ENCODE results near the gene TRAPPC12. TPM values are rescaled to one million over a fixed set of nuclear protein-coding genes. Genes with fewer than 3 reads are reported as not detected.

The TRAPPC12 gene
- total RNA-seq, 4 donors from 2014 or later: 28.4 to 64.7 (median 55.9) TPM

- H3K27ac ChIP-seq: no peak overlapping the region
- peaks cover 3 to 92% (median 17%) of the 10 kb centered on the region in 3 donors for H3K36me3 ChIP-seq
- intact Hi-C loops (cut with DNase I): no loop called here
- no peak for DNase-seq
- H3K27me3 ChIP-seq: no peaks in the 10 kb centered on the region
- H3K4me1 ChIP-seq: no peaks in the 10 kb centered on the region
- H3K9me3 ChIP-seq: no peaks in the 10 kb centered on the region
- TF ChIP-seq POLR2A (IDR thresholded peaks at IDR 0.05) (no peak), CTCF (IDR thresholded peaks at IDR 0.05) (no peak)
- WGBS, 2 donors: 92 to 95% methylated on average over 14 of the region's 14 CpGs
- no peak overlapping the region for H3K4me3 ChIP-seq
Observed at GRCh38 chr2:3503046-3503445, 123.6 kb downstream of the TRAPPC12 start.

- no peak for TF ChIP-seq POLR2A (IDR thresholded peaks at IDR 0.05)
- no peak for TF ChIP-seq CTCF (IDR thresholded peaks at IDR 0.05)
Observed at GRCh38 chr2:3503483-3503882, 124.0 kb downstream of the TRAPPC12 start.

GRCh38 chr2:3504741-3505140 is 125.2 kb downstream of the TRAPPC12 start:
- no peak for DNase-seq
- Histone ChIP-seq H3K27me3 (no peaks in the 10 kb centered on the region), H3K9me3 (peaks cover 0 to 4% (median 0%) of the 10 kb centered on the region in 3 donors), H3K27ac (no peak overlapping the region), H3K4me3 (no peak overlapping the region), H3K36me3 (peaks cover 3 to 92% (median 17%) of the 10 kb centered on the region in 3 donors), H3K4me1 (no peaks in the 10 kb centered on the region)
- intact Hi-C loops (cut with DNase I): no loop called here
- TF ChIP-seq CTCF (IDR thresholded peaks at IDR 0.05): no peak
- no peak for TF ChIP-seq POLR2A (IDR thresholded peaks at IDR 0.05)
- WGBS, 2 donors: 93 to 97% methylated on average over 5 of the region's 5 CpGs

More at GRCh38 chr2:3503483-3503882, 124.0 kb downstream of the TRAPPC12 start:
- peaks cover 0 to 1% (median 0%) of the 10 kb centered on the region in 3 donors for H3K9me3 ChIP-seq
- peaks cover 3 to 92% (median 17%) of the 10 kb centered on the region in 3 donors for H3K36me3 ChIP-seq
- H3K27me3 ChIP-seq: no peaks in the 10 kb centered on the region
- H3K4me3 ChIP-seq: no peak overlapping the region
- 87 to 90% methylated on average over 10 to 11 of the region's 13 CpGs for WGBS, 2 donors
- no peak overlapping the region for H3K27ac ChIP-seq
- intact Hi-C loops (cut with DNase I): no loop called here
- H3K4me1 ChIP-seq: no peaks in the 10 kb centered on the region
- no peak for DNase-seq

GRCh38 chr2:3505771-3506170 is 126.3 kb downstream of the TRAPPC12 start:
- peaks cover 3 to 92% (median 10%) of the 10 kb centered on the region in 3 donors for H3K36me3 ChIP-seq
- 80 to 83% methylated on average over 3 of the region's 4 CpGs for WGBS, 2 donors
- intact Hi-C loops (cut with DNase I): no loop called here
- TF ChIP-seq CTCF (IDR thresholded peaks at IDR 0.05): no peak
- no peak for TF ChIP-seq POLR2A (IDR thresholded peaks at IDR 0.05)
- H3K4me1 ChIP-seq: no peaks in the 10 kb centered on the region
- H3K4me3 ChIP-seq: no peak overlapping the region
- H3K9me3 ChIP-seq: peaks cover 0 to 4% (median 0%) of the 10 kb centered on the region in 3 donors
- DNase-seq: no peak
- no peaks in the 10 kb centered on the region for H3K27me3 ChIP-seq
- no peak overlapping the region for H3K27ac ChIP-seq

GRCh38 chr2:3512086-3512485 is 132.6 kb downstream of the TRAPPC12 start:
- peaks cover 16 to 71% (median 21%) of the 10 kb centered on the region in 3 donors for H3K36me3 ChIP-seq
- intact Hi-C loops (cut with DNase I): no loop called here
- H3K27ac ChIP-seq: no peak overlapping the region
- DNase-seq: no peak
- no peaks in the 10 kb centered on the region for H3K27me3 ChIP-seq
- H3K9me3 ChIP-seq: peaks cover 0 to 4% (median 0%) of the 10 kb centered on the region in 3 donors
- WGBS, 2 donors: 21 to 57% methylated on average over 1 of the region's 2 CpGs
- no peaks in the 10 kb centered on the region for H3K4me1 ChIP-seq
- H3K4me3 ChIP-seq: no peak overlapping the region
- TF ChIP-seq CTCF (IDR thresholded peaks at IDR 0.05): no peak
- TF ChIP-seq POLR2A (IDR thresholded peaks at IDR 0.05): no peak

All from esophagus squamous epithelium (tissue), 5 donors.